Left lobe of liver (tissue), 2 donors: ENCODE measurements around the gene VDAC2. TPM values are rescaled to one million over a fixed set of nuclear protein-coding genes. Genes with fewer than 3 reads are reported as not detected.
"Not testable (repeated sequence)": the region's sequence is repeated elsewhere in the genome, so short reads cannot be mapped to it uniquely, and the experiment has no call there.

ENCODE experiments used
- ATAC-seq: fragments of 200-7000 bp; cut with Tn5 transposase; one replicate; pipeline ENCODE4 v1.9.1; 2020; ENCODE audit warnings: mild to moderate bottlenecking, moderate library complexity
- DNase-seq: peaks from one replicate; pipeline ENCODE4 v3.0.0-alpha.2; 2020; ENCODE audit warnings: low spot score
- total RNA-seq: library from RNA; stranded (reverse); gene quantifications from one replicate; pipeline ENCODE4 v1.2.1, GENCODE V29; 2021
- donor health status: DM: no; HTN: no; CAD: no; lungs with moderate emphysema.
- donor health status: DM: no; HTN: yes; CAD: no.

VDAC2 gene
- total RNA-seq, 1 donor from 2014 or later = 47.8 TPM

GRCh38 chr10:75197906-75198305 lies 12.7 kb upstream of the VDAC2 start:
- DNase-seq (peak; percentile 31), ATAC-seq (no peak)

GRCh38 chr10:75199949-75200348 lies 10.6 kb upstream of the VDAC2 start:
- not testable (repeated sequence) for ATAC-seq
- DNase-seq = peak; percentile 2

- ATAC-seq = no peak
- peak; percentile 31 for DNase-seq
Observed at GRCh38 chr10:75201793-75202307, 8.7 kb upstream of the VDAC2 start.

- peak; percentile 47 for ATAC-seq
- DNase-seq = peak; percentile 14
Observed at GRCh38 chr10:75202321-75203045, 8.1 kb upstream of the VDAC2 start.

GRCh38 chr10:75203046-75203620 lies 7.5 kb upstream of the VDAC2 start:
- ATAC-seq, DNase-seq: not testable (repeated sequence)

- DNase-seq (no peak), ATAC-seq (no peak)
Observed at GRCh38 chr10:75203724-75204123, 6.9 kb upstream of the VDAC2 start.

- DNase-seq (no peak), ATAC-seq (no peak)
Observed at GRCh38 chr10:75205908-75206307, 4.7 kb upstream of the VDAC2 start.

DNA sequence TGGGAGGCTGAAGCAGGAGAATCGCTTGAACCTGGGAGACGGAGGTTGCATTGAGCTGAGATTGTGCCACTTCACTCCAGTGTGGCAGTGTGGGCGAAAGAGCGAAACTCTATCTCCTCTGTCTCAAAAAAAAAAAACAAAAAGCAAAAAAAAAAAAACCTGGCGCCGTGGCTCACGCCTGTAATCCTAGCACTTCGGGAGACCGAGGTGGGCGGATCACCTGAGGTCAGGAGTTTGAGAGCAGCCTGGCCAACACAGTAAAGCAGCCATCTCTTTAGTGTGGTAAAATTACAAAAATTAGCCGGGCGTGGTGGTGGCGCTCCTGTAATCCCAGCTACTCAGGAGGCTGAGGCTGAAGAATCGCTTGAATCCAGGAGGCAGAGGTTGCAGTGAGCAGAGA lies 4.0 kb upstream of the VDAC2 start:
- not testable (repeated sequence) for ATAC-seq, DNase-seq

- no peak for ATAC-seq
- no peak for DNase-seq
Observed at GRCh38 chr10:75207079-75207856, 3.3 kb upstream of the VDAC2 start.

DNA sequence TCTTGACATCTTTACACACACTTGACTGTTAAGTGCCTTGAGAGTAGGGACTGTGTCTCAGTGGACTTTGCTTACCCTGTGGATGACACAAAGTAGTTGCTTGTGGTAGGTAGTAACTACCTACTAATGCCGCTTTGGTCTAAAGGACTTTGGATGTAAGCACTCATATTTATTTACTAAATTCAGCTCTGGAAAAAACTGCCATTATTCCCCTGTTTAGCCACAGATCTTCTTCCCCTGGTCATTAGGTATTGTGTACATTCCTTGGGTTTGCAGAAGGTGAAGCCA lies 2.8 kb upstream of the VDAC2 start:
- ATAC-seq (no peak), DNase-seq (no peak)

- DNase-seq (no peak), ATAC-seq (no peak)
Observed at GRCh38 chr10:75208181-75208580, 2.4 kb upstream of the VDAC2 start.

DNA sequence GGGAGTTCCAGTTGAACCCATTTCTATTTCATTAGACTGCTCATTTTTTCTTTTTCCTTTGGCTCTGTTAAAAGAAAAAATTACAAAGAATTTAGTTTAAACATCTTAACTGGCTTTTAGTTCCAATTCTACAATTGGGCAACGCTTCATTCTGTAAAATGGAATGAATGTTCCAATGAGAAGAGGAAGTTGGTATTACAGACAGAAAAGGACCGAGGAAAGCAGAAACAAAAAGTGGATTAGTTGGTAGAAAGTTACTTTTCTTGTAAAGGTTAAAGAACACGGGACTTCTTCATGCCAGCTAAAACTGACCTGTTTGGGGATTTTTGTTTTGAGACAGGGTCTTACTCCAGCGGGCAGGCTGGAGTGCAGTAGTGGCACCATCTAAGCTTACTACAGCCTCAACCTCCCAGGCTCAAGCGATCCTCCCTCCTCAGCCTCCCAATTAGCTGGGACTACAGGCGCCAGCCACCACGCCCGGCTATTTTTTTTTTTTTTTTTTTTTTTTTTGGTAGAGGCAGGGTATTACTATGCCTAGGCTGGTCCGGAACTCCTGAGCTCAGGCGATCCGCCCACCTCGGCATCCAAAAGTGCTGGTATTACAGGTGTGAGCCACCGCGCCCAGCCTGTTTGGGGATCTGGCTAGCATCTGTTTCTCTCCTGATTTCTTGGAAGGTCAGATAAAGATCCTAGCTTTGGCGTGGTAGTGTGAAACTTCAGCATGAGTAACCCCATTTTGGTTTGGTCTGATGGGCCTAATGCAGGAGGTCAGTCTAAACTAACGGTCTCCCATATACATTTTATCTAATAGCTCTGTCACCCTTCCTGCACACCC lies 1.3 kb upstream of the VDAC2 start:
- ATAC-seq (no peak), DNase-seq (no peak)

DNA sequence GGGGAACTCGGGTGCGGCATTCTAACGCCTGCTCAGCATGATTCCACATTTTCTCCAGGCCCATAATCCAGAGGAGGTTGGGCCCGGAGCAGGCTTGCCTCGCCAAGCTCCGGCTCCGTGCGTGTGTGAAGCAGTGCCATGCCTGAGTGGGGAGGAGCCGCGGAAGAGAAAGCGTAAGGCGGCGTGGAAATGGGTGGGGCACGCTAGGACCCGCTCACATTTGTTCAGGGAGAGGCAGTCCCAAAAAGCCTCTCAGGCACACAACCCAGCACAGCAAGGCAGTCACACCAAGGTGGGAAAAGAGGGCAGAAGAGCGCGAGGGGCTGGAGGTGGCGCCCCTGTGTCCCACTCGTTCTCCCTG lies 695 bp upstream of the VDAC2 start:
- DNase-seq (peak; percentile 70), ATAC-seq (peak; percentile 74)

DNA sequence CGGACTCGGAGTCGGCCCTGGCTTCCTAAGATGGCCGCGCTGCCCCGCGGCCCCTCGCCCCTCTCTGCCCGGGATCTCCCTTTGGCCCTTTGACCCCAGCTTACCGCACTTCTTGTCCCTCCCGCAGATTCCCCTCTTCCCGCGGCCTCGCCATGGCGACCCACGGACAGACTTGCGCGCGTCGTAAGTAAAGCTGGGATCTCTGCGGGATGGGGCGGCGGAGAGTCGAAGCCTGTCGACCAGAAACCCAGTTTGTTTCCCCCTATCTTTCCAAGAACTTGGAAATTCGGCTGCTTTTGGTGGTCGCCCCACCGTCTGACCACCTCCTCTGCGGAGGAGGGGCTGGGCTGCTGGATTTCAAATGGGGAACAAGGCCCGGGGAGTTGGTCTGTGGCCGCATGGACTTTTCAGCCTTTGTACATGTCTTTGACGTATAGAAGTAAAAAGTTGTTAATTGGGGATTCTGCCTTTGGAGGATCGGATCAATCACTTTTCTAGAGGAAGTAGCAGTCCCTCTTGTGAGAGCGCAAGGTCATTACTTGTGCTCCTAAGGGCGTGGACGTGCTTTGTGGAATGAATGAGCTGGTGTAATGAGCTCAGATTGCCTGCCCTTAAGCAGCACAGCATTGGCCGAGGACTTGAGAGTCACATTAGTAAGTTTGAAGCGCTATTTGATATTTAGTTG lies 553 bp downstream of the VDAC2 start:
- DNase-seq (no peak), ATAC-seq (peak; percentile 39)

DNA sequence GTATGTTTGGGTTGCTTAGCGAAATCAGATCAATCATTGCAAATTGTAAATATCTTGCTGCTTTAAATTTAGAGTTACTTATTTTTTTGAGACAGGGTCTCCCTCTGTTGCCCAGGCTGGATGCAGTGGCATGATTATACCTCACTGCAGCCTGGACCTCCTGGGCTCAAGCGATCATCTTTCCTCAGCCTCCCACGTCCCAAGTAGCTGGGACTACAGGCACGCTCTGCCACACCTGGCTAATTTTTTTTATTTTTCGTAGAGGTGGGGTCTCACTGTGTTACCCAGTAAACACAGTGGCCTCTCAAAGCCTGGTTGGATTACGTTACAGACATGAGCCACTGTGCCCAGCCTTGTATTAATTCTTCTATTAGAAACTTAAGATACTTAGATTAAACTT lies 1.7 kb downstream of the VDAC2 start:
- ATAC-seq = no peak
- no peak for DNase-seq

DNA sequence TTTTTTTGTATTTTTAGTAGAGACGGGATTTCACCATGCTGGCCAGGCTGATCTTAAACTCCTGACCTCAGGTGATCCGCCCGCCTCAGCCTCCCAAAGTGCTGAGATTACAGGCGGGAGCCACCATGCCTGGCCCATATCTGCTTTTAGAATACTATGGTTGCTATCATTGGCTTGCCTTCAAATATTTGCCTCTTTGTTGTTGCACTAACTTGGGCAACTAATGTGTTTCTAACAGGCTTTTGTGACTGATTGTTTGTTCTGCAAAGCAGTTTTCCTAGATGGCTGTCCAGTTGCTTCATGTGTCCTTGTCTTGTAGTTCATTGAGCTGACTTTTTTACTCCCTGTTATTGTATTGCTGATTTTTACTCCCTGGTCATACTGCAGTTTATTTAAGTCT lies 9.7 kb downstream of the VDAC2 start:
- ATAC-seq (no peak), DNase-seq (no peak)

DNA sequence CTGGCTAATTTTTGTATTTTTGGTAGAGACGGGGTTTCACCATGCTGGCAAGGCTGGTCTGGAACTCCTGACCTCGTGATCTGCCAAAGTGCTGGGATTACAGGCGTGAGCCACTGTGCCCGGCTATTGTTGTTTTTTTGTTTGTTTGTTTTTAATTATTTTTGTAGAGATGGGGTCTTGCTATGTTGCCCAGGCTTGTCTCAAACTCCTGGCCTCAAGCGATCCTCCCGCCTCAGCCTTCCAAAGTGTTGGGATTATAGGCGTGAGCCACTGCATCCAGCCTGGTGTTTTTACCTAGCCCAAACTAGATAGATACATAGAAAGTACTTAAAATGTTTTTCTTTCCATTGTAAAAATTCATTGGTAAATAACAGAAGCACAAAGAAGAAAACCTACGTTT lies 10.9 kb downstream of the VDAC2 start:
- not testable (repeated sequence) for ATAC-seq, DNase-seq

DNA sequence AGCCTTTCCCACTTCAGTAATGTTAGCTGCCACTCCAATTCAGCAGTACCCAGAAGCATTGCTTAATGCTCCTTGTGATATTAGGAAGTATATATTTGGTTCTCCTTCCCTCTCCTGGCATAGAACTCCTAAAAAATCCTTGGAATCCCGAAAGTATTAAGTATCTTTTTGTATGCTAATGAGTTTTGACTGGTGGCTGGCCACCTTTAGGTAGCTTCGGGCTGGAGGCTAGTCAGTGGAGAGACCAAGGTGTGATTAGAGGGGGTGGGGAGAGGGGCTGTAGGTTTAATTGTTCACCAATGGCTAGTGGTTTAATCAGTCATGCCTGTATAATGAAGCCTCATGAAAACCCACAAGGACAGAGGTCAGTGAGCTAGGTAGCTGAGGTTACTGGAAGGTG lies 12.9 kb downstream of the VDAC2 start:
- ATAC-seq (no peak), DNase-seq (no peak)

DNA sequence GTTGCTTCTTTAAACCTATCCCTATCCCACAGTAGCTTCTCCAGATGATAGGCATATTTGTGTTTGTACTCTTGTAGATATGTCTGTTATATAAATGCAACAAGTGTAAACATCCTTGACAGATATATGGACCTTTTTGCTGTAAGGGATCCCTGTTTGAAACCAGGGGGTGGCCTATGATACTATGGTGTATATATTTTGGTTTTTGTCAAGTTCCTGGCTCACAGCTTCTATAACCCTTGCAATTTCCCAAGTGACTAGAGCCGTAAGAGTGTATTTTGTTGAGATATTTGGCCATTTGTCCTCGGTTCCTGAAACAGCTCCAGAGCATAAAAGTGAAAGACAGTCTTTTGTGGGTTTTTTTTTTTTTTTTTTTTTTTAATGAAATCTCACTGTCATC lies 15.5 kb downstream of the VDAC2 start:
- ATAC-seq (no peak), DNase-seq (no peak)

- ATAC-seq (no peak), DNase-seq (no peak)
Observed at GRCh38 chr10:75226656-75227055, 16.1 kb downstream of the VDAC2 start.

GRCh38 chr10:75228278-75228677 lies 17.7 kb downstream of the VDAC2 start:
- ATAC-seq (no peak), DNase-seq (peak; percentile 38)
